ENCODE measurements around the gene DMD.
"Not testable (repeated sequence)": the region's sequence is repeated elsewhere in the genome, so short reads cannot be mapped to it uniquely, and the experiment has no call there.

Gene DMD

GRCh38 chrX:32289356-32289755, 922.0 kb downstream of the DMD start:
- no peak for DNase-seq (ENCODE audit: low read depth in 3 of 3, low spot score in 1 of 3)

GRCh38 chrX:32281853-32282252, 929.5 kb downstream of the DMD start:
- DNase-seq (ENCODE audit: low read depth in 3 of 3, low spot score in 1 of 3): no peak

- DNase-seq (ENCODE audit: low read depth in 3 of 3, low spot score in 1 of 3): no peak
These were observed 930.4 kb downstream of the DMD start for GRCh38 chrX:32280921-32281320.

GRCh38 chrX:32280489-32280888, 930.9 kb downstream of the DMD start:
- DNase-seq (ENCODE audit: low read depth in 3 of 3, low spot score in 1 of 3): no peak

- no peak for DNase-seq (ENCODE audit: low read depth in 3 of 3, low spot score in 1 of 3)
These were observed 935.2 kb downstream of the DMD start for GRCh38 chrX:32276153-32276552.

GRCh38 chrX:32269866-32270265, 941.5 kb downstream of the DMD start:
- no peak for DNase-seq (ENCODE audit: low read depth in 3 of 3, low spot score in 1 of 3)

- no peak for DNase-seq (ENCODE audit: low read depth in 3 of 3, low spot score in 1 of 3)
These were observed 943.1 kb downstream of the DMD start for GRCh38 chrX:32268207-32268606.

GRCh38 chrX:32267796-32268195, 943.6 kb downstream of the DMD start:
- no peak for DNase-seq (ENCODE audit: low read depth in 3 of 3, low spot score in 1 of 3)

GRCh38 chrX:32246675-32247074, 964.7 kb downstream of the DMD start:
- DNase-seq (ENCODE audit: low read depth in 3 of 3, low spot score in 1 of 3): not testable (repeated sequence)

- no peak for DNase-seq (ENCODE audit: low read depth in 3 of 3, low spot score in 1 of 3)
These were observed 1015.7 kb downstream of the DMD start for GRCh38 chrX:32195611-32196010.

- DNase-seq (ENCODE audit: low read depth in 3 of 3, low spot score in 1 of 3): no peak
These were observed 1020.0 kb downstream of the DMD start for GRCh38 chrX:32191316-32191715.

GRCh38 chrX:32185160-32185559, 1026.2 kb downstream of the DMD start:
- no peak for DNase-seq (ENCODE audit: low read depth in 3 of 3, low spot score in 1 of 3)

- DNase-seq (ENCODE audit: low read depth in 3 of 3, low spot score in 1 of 3): no peak
These were observed 1028.3 kb downstream of the DMD start for GRCh38 chrX:32183066-32183465.

GRCh38 chrX:32176510-32176909, 1034.8 kb downstream of the DMD start:
- DNase-seq (ENCODE audit: low read depth in 3 of 3, low spot score in 1 of 3): no peak

GRCh38 chrX:32170481-32170880, 1040.9 kb downstream of the DMD start:
- no peak for DNase-seq (ENCODE audit: low read depth in 3 of 3, low spot score in 1 of 3)

- DNase-seq (ENCODE audit: low read depth in 3 of 3, low spot score in 1 of 3): no peak
These were observed 1056.2 kb downstream of the DMD start for GRCh38 chrX:32155044-32155638.

- no peak for DNase-seq (ENCODE audit: low read depth in 3 of 3, low spot score in 1 of 3)
These were observed 1057.8 kb downstream of the DMD start for GRCh38 chrX:32153585-32153984.

- DNase-seq (ENCODE audit: low read depth in 3 of 3, low spot score in 1 of 3): no peak
These were observed 1061.2 kb downstream of the DMD start for GRCh38 chrX:32150141-32150540.

GRCh38 chrX:32141841-32142240, 1069.5 kb downstream of the DMD start:
- no peak for DNase-seq (ENCODE audit: low read depth in 3 of 3, low spot score in 1 of 3)

- DNase-seq (ENCODE audit: low read depth in 3 of 3, low spot score in 1 of 3): no peak
These were observed 1071.9 kb downstream of the DMD start for GRCh38 chrX:32139476-32139875.

GRCh38 chrX:32137525-32137924, 1073.8 kb downstream of the DMD start:
- DNase-seq (ENCODE audit: low read depth in 3 of 3, low spot score in 1 of 3): no peak

GRCh38 chrX:32126997-32127396, 1084.4 kb downstream of the DMD start:
- DNase-seq (ENCODE audit: low read depth in 3 of 3, low spot score in 1 of 3): no peak

GRCh38 chrX:32118832-32119231, 1092.5 kb downstream of the DMD start:
- no peak for DNase-seq (ENCODE audit: low read depth in 3 of 3, low spot score in 1 of 3)

GRCh38 chrX:32116047-32116446, 1095.3 kb downstream of the DMD start:
- no peak for DNase-seq (ENCODE audit: low read depth in 3 of 3, low spot score in 1 of 3)

Measured in stimulated activated CD4-positive, alpha-beta T cell treated with anti-CD3 and anti-CD28 coated beads, TNF-alpha, amount 100 ng/mL, for 1 hour (primary cell).